LNCaP clone FGC (cell line): Measurements from ENCODE around the gene KIAA0930.

Experiments
- DNase-seq: peaks from one replicate; pipeline ENCODE4 v3.0.0-alpha.2; 2011; ENCODE audit warnings: low read depth
- H3K4me3 ChIP-seq: 2 replicates; pipeline ENCODE4 v1.5.1; 2011; ENCODE audit warnings: mild to moderate bottlenecking, low read depth, low read length, control low read depth
- CTCF ChIP-seq: IDR thresholded peaks from 2 replicates; pipeline ENCODE4 v1.5.1; 2012; ENCODE audit warnings: mild to moderate bottlenecking; ENCODE audit not compliant: control insufficient read depth, insufficient read depth; ENCODE audit errors: extremely low read depth

Gene KIAA0930

GRCh38 chr22:45238957-45239680 is 1.6 kb downstream of the KIAA0930 start:
- peak overlapping the region; percentile 74 for H3K4me3 ChIP-seq
- no peak for TF ChIP-seq CTCF
- no peak for DNase-seq

GRCh38 chr22:45238076-45238956 is 2.4 kb downstream of the KIAA0930 start:
- DNase-seq = peak; percentile 87
- H3K4me3 ChIP-seq = no peak overlapping the region
- TF ChIP-seq CTCF = no peak

- no peak for DNase-seq
- TF ChIP-seq CTCF = no peak
- no peak overlapping the region for H3K4me3 ChIP-seq
Observed at GRCh38 chr22:45237065-45237990, 3.4 kb downstream of the KIAA0930 start.

- no peak for DNase-seq
- no peak overlapping the region for H3K4me3 ChIP-seq
- TF ChIP-seq CTCF = no peak
Observed at GRCh38 chr22:45235851-45236342, 4.8 kb downstream of the KIAA0930 start.

GRCh38 chr22:45235101-45235777 is 5.5 kb downstream of the KIAA0930 start:
- DNase-seq = no peak

More at GRCh38 chr22:45235101-45235777, 5.5 kb downstream of the KIAA0930 start:
- TF ChIP-seq CTCF = no peak
- H3K4me3 ChIP-seq = no peak overlapping the region
